Smooth muscle cell of the brain vasculature (primary cell): ENCODE results near the gene SDE2.
"Not testable (repeated sequence)": the region's sequence is repeated elsewhere in the genome, so short reads cannot be mapped to it uniquely, and the experiment has no call there.

Experiments used
- DNase-seq: peaks from one replicate; pipeline ENCODE4 v3.0.0-alpha.2; 2012; ENCODE audit warnings: low read depth, low spot score

SDE2 gene

DNA sequence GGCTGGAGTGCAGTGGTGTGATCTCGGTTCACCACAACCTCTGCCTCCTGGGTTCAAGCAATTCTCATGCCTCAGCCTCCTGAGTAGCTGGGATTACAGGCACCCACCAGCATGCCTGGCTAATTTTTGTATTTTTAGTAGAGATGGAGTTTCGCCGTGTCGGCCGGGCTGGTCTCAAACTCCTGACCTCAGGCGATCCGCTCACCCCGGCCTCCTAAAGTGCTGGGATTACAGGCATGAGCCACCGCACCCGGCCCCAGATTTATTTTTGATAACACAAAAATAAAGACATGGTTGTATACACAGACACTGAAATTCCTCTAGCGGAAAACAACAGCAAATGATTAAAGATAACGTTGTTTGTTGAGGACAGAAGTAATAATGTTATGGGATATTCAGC lies 24.0 kb downstream of the SDE2 start:
- not testable (repeated sequence) for DNase-seq

GRCh38 chr1:225974454-225974853 lies 24.7 kb downstream of the SDE2 start:
- no peak for DNase-seq

GRCh38 chr1:225973158-225973557 lies 26.0 kb downstream of the SDE2 start:
- no peak for DNase-seq

GRCh38 chr1:225972344-225973152 lies 26.6 kb downstream of the SDE2 start:
- DNase-seq = no peak

DNA sequence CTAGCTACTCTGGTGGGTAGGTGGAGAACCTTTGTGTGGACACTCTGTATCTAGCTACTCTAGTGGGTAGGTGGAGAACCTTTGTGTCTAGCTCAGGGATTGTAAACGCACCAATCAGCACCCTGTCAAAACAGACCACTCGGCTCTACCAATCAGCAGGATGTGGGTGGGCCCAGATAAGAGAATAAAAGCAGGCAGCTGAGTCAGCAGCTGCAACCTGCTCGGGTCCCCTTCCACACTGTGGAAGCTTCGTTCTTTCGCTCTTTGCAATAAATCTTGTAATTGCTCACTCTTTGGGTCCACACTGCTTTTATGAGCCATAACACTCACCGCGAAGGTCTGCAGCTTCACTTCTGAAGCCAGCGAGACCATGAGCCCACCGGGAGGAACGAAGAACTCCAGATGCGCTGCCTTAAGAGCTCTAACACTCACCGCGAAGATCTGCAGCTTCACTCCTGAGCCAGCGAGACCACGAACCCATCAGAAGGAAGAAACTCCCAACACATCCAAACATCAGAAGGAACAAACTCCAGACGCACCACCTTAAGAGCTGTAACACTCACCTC lies 28.5 kb downstream of the SDE2 start:
- not testable (repeated sequence) for DNase-seq

DNA sequence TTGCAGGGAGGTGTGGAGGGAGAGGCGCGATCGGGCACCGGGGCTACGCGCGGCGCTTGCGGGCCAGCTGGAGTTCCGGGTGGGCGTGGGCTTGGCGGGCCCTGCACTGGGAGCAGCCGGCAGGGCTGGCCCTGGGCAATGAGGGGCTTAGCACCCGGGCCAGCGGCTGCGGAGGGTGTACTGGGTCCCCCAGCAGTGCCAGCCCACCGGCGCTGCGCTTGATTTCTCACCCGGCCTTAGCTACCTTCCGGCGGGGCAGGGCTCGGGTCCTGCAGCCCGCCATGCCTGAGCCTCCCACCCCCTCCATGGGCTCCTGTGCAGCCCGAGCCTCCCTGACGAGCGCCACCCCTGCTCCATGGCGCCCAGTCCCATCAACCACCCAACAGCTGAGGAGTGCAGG lies 29.4 kb downstream of the SDE2 start:
- DNase-seq = not testable (repeated sequence)

GRCh38 chr1:225965231-225965630 lies 33.9 kb downstream of the SDE2 start:
- DNase-seq = no peak

GRCh38 chr1:225963735-225964530 lies 35.2 kb downstream of the SDE2 start:
- DNase-seq = no peak

DNA sequence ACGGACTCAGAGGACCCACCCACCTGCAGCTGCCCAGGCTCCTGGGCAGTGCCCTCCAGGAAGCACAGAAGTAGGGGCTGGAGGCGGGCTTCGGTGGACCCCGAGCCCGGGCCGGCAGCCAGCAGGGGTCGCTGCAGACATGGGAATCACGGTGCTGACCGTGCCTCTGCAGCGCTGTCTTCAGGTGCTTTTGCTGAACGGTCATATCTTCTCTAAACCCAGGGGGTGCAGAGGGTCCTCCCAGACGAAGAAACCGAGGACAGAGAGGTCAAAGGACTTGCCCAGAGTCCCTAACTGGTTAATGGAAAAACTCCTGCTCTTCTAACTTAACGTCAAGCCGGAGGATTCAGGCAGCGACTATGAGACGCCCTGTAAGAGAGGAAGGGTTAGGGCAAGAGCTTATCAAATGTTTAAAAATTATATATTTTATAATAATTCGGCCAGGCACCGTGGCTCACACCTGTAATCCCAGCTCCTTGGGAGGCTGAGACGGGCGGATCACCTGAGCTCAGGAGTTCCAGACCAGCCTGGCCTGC lies 36.6 kb downstream of the SDE2 start:
- no peak for DNase-seq

GRCh38 chr1:225961659-225962439 lies 37.3 kb downstream of the SDE2 start:
- DNase-seq = no peak

DNA sequence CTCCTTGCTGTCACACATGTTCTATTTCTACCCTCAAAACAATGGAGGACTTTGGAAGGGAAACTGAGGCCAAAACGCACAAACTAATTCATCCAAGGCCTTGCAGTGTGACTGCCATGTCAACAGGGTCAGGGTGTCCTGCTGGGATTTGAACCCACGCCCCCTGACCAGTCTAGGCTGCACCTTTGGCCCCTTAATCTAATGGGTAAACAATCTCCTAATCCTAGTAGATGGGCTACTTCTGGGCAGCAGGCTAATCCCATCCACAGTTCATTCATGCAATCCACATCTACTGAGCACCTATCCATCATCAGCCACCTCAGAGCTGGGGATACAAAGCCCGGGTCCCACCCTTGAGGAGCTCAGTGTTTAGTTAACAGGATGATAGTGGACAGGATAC lies 41.1 kb downstream of the SDE2 start:
- DNase-seq = no peak

DNA sequence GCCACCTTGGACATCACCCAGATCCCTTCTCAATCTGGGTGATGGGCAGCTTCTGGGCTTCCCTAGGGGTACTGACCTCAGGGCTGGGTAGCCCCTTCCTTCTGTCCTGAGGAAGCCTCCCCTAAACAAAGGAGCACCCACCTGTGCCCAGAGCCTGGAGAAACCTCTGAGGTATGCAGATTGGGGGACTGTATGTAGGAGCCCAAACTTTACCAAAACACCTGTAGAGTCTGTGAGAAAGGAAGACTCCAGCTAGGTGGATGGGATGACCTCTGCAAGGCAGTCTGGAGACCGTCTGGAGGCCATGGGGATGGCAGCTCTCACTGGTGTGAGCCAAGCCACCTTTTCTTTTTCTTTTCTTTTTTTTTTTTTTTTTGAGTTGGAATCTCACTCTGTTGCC lies 44.4 kb downstream of the SDE2 start:
- DNase-seq = no peak

DNA sequence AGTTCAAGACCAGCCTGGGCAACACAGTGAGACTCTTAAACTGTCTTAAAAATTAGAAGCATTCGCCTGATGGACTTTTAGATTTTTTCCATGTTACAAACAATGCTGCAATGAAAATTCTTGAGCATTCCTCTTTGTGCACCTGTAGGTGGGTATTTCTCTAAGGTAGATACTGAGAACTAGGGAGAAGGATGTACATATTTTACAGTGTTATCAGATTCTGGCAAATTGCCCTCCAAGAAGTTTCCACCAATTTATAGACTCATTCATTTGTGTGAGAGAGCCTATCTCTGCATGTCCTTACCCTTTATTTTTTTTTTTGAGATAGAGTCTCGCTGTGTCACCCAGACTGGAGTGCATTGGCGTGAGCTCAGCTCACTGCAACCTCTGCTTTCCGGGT lies 45.8 kb downstream of the SDE2 start:
- no peak for DNase-seq

DNA sequence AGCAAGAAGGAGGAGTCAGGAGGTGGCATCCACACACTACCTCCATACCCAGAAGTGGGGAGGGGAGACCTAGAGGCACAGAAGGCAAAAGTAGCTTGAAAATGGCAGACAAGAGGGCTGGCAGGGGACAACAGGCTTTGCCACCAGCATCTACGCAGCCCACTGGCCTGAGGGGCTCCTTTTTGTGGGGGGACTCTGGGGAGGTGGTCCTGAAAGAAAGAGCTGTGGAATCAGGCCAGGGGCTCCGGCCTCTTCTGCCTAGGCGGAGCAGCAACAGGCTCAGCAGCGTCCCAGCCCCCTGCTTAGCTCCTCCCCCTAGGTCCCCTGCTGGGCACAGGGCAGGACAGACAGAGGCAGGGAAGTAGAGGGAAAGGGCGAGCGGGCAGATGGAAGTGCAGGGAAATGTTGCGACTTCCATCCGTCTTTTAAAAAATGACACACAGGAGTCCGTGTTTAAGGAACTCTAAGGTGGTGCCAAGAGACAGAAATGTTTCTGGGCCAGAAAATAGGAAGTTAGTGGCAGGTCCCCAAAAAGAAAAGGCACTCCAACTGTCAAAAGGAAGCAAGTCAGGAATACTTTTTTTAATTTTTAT lies 48.1 kb downstream of the SDE2 start:
- no peak for DNase-seq

GRCh38 chr1:225949041-225949440 lies 50.1 kb downstream of the SDE2 start:
- DNase-seq = no peak

GRCh38 chr1:225946803-225947202 lies 52.3 kb downstream of the SDE2 start:
- DNase-seq = no peak

GRCh38 chr1:225946082-225946620 lies 53.0 kb downstream of the SDE2 start:
- no peak for DNase-seq

GRCh38 chr1:225945564-225945963 lies 53.6 kb downstream of the SDE2 start:
- DNase-seq = no peak

DNA sequence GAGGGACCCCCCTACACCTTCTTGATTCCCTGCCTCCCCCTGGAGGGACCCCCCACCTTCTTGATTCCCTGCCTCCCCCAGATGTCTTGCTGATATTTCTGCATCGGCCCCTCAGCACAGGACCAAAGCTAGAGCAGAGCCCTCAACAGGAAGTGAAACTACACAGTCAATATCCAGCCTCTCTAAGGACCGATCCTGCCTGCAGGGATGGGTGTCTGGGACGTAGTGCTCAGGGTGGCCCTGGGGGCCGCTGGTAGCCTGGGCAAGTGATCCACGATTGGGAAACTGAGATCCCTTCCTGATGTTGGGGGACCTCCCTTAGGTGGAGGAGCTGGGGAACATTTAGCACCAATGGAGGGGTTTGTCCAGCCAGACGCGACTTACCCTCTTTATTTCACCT lies 54.2 kb downstream of the SDE2 start:
- DNase-seq = no peak

DNA sequence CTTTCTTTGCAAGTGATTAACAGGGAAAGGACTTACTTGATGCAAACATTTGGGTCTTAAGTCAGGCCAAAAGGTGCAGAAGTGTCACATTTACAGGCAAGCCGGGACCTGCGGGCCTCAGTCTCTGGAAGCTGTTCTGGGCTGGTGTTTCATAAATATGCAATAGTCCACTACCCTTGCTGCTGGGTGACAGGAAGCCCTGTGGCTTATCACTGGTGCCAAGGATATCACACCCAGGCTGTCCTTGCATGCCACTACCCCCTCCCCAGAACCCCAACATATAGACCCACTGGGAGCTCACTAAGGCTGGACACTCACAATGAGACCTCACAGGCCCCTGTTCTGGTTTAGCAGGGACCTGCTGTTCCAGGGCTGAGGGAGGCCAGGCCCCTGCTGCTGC lies 54.8 kb downstream of the SDE2 start:
- no peak for DNase-seq

DNA sequence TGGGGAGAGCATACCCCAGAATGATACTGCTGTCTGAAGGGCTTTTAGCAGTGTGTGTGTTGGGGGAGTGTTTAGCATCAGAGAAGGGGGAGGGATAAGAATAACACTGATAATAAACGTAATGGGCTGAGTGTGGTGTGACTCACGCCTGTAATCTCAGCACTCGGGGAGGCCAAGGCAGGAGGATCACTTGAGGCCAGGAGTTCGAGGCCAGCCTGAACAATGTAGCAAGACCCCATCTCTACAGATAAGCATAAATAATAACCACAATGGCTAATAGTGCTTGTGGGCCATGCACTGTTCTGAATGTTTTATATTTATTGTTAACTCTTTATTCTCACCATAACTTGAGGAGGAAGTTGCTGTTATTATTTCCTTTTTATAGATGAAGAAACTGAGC lies 55.6 kb downstream of the SDE2 start:
- no peak for DNase-seq
